GM12873 (cell line): ENCODE data around the gene PDZK1.

ENCODE experiments used
- TF ChIP-seq, protein P1 (sequence below): IDR thresholded peaks from 2 replicates; pipeline ENCODE4 v1.5.1; 2012; ENCODE audit warnings: low read depth, mild to moderate bottlenecking, moderate library complexity, low read length, control low read depth; ENCODE audit not compliant: insufficient read depth; ENCODE audit errors: missing control alignments

PDZK1 gene

DNA sequence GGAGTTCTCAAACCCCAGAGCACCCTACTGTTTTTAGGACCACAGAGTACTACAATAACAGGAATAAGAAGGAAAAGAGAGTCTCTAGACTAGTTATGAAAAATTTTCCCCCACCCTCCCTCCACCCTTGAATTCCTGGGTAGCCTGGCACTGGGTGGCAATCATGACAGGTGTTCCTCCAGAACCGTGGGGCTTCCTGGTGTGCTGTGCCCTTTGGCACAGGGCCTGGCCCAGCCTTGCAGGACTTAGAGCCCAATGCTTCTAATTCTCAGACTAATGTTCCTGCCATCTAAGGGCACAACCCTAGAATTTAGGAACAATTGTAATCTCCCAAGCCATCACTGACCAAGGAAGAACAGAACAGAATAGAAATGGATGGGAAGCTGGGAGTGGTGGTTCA, 10.7 kb upstream of the PDZK1 start:
- TF ChIP-seq, protein P1, sequence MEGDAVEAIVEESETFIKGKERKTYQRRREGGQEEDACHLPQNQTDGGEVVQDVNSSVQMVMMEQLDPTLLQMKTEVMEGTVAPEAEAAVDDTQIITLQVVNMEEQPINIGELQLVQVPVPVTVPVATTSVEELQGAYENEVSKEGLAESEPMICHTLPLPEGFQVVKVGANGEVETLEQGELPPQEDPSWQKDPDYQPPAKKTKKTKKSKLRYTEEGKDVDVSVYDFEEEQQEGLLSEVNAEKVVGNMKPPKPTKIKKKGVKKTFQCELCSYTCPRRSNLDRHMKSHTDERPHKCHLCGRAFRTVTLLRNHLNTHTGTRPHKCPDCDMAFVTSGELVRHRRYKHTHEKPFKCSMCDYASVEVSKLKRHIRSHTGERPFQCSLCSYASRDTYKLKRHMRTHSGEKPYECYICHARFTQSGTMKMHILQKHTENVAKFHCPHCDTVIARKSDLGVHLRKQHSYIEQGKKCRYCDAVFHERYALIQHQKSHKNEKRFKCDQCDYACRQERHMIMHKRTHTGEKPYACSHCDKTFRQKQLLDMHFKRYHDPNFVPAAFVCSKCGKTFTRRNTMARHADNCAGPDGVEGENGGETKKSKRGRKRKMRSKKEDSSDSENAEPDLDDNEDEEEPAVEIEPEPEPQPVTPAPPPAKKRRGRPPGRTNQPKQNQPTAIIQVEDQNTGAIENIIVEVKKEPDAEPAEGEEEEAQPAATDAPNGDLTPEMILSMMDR: no peak

DNA sequence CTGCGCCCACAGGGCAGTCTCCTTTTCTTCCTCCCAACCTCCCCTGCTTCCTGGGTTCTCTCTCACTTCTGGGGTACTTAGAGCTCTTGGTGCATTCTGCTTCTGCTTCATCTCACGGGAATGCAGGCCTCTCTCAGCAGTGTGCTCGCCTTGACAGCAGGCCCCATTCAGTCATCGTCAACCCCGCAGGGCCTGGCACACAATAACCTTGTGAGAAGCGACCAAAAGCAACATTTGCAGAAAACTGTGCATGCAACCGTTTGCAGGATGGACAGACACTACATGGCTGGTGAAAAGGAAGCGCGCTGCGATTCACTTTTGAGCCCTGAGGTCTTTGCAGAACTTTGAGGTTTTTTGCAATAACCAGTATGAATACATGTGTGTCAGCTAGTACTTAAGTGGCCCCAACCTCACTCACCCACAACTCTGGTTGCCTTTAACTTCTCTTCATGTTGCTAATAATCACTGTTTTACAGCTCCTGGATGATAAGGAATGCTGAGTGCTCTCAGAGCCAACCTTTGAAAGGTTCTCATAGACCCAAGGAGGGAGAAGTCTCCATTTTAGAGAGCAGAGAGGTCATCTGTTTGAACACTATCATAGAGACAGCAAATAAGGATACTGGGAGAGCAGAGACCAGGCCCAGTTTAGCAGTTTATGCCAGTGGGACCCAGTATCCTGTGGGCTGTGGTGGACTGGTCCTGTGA, 9.6 kb upstream of the PDZK1 start:
- TF ChIP-seq, protein P1: no peak

DNA sequence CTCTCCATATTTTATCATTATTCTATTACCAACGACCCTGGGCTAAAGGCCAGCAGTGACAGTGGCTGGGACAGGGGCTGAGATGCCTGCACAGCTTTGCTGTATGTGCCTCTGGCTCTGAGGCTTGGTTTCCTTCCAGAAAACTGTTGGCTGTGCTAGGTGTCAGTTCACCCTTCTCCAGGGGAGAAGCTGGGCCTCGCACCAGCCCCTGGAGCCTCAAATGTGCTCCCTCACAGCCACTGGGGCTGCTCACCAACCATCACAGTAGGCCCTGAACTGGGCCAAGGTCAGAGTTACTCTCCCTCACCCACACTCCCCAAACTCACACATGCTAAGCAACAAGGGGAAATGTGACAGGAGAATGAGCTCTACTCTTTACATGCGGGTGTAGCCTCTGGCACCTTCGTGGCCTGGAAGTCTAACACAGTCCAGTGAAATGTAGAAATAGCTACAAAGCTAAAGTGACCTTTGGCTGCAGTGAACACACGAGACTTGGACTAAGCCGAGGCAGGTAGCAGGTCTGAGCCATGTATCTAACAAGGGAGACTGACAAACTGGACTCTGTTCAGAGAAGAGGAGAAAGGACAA, 7.5 kb upstream of the PDZK1 start:
- TF ChIP-seq, protein P1: no peak

DNA sequence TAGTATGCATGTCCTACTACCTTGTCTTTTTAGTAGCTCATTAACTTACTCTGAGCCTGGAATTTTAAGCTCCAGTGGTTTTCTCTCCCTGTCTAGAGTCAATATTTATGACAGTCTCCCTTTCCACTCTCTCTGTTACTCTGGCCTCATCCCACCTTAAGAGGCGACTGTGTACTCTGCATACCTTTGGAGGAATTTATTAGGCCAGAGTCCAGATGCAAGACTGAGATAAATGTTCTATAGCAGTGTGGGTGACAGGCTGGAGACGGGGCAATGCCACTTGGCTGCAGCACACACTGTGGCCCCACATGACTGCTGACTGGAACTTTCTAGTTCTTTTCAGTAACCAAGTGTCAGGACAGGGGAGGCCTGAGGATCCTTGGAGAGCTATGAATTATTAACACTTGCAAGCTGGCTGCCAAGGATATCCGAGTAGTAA, 4.1 kb upstream of the PDZK1 start:
- TF ChIP-seq, protein P1: no peak

DNA sequence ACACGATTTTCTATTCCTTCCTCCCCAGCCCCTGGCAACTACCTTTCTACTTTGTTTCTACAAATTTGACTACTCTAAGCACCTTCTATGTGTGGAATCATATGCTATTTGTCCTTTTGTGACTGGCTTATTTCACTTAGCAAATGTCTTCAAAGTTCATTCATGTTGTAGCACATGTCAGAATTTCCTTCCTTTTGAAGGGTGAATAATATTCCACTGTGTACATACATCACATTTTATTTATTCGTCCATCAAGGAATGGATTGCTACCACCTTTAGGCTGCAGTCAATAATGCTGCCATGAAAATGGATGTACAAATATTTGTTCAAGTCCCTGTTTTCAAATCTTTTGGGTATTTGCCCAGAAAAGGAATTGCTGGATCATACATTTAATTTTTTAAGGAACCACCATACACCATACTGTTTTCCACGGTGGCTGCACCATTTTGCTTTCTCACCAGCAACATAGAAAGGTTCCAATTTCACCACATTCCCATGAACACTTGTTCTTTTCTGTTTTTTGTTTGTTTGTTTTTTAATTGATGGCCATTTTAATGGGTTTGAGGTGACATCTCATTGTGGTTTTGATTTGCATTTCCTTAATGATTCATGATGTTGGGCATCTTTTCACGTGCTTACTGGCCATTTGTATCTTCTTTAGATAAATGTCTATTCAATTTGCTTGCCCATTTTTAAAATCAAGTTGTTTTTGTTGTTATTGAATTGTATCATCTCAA, 3.3 kb upstream of the PDZK1 start:
- TF ChIP-seq, protein P1: no peak

DNA sequence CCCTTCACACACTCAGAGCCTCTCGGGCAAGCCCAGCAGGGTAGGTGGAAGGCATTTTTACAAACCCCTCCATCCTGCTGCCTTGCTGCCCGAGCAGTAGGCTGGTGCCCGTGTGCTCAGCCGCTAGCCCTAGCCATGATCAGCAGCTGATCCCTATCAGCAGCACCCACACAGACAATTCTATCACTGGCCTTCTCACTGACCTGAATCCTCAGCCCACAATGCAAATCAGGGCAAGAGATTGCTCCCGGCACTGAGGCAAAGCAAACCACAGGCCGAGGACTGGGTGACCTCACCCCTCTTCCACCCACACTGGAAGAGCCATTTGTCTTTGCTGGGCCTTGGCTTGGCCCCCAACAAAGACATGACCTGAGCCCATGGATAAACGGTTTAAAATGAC, 895 bp upstream of the PDZK1 start:
- TF ChIP-seq, protein P1: no peak

DNA sequence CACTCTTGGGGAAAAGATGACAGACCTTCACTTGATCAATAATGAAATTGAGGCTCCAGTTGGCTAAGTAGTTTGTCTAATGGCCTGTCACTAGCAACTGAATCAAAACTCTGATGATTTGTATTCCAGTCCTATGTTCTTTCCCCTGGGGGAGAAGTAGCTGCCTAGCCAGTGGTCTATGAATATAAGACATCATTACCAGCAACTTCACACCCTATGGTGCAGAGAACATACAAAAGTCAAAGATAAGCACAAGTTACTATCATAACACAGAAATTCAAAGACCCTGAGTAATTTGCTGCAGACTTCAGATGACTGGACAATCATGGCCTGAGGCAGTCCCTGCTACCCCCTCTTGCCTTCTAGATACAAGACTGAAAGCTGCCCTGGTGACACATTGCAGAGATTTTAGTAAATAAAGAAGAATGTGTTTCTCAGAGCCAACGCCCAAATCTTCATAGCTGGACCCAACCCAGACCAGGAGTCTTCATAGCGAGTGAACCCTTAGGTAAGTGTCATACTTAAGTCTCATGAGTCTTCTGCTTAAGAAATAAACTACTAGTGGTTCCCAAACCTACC, 993 bp downstream of the PDZK1 start:
- TF ChIP-seq, protein P1: no peak
